Measurements from ENCODE around the gene PGD.

- TF ChIP-seq EZH2 (IDR thresholded peaks at IDR 0.05; ENCODE audit: low read depth, unreplicated experiment) (no peak), POLR2AphosphoS5 (IDR thresholded peaks at IDR 0.05; ENCODE audit: low read depth) (no peak), EZH2phosphoT487 (IDR thresholded peaks at IDR 0.05; ENCODE audit: unreplicated experiment) (no peak), JUNB (IDR thresholded peaks at IDR 0.05; ENCODE audit: unreplicated experiment) (no peak), CREB1 (CRISPR knock-in tag; IDR thresholded peaks at IDR 0.05; ENCODE audit: low read depth) (no peak), NANOG (IDR thresholded peaks at IDR 0.05; ENCODE audit: borderline replicate concordance) (no peak), CTCF (conservative IDR thresholded peaks at IDR 0.05; ENCODE audit: low read depth in 2 of 2) (no peak), REST (IDR thresholded peaks at IDR 0.05; ENCODE audit: unreplicated experiment) (no peak), ZNF331 (CRISPR knock-in tag; IDR thresholded peaks at IDR 0.05; ENCODE audit: low read depth) (no peak), ETS1 (IDR thresholded peaks at IDR 0.05) (no peak), STAT1 (IDR thresholded peaks at IDR 0.05; ENCODE audit: unreplicated experiment) (no peak), ZNF114 (CRISPR knock-in tag; IDR thresholded peaks at IDR 0.05) (no peak), ZNF462 (CRISPR knock-in tag; IDR thresholded peaks at IDR 0.05) (no peak)
These were observed 71.2 kb downstream of the PGD start for GRCh38 chr1:10470043-10470442.

All from GM23338 (cell line).